A549 (cell line): ENCODE measurements around the gene HBZ.

Experiments
- EHMT2 ChIP-seq: fragments of 200-600 bp; sonication (generic); IDR thresholded peaks from 2 replicates; pipeline ENCODE4 v1.6.1; 2016; ENCODE audit warnings: antibody characterized with exemption, low read depth, mild to moderate bottlenecking, moderate library complexity
- EP300 ChIP-seq, 2 experiments: fragments of >200 bp; sonication (Bioruptor Twin); formaldehyde crosslinking; IDR thresholded peaks; 2 replicates in 1 of 2; 3 replicates in 1 of 2; pipeline ENCODE4 v1.6.1; 2016 to 2017
- FOXS1 ChIP-seq: fragments of 250-450 bp; sonication (Bioruptor Pico); IDR thresholded peaks from 2 replicates; pipeline ENCODE4 v1.5.0; 2020; ENCODE audit warnings: mild to moderate bottlenecking, moderate library complexity
- MAZ ChIP-seq: fragments of 150-350 bp; IDR thresholded peaks from 2 replicates; pipeline ENCODE4 v1.6.1; 2014; ENCODE audit warnings: antibody characterized with exemption, low read depth, low read length, borderline replicate concordance
- POLR2A ChIP-seq: IDR thresholded peaks from 2 replicates; pipeline ENCODE4 v1.6.1; 2012; ENCODE audit warnings: mild to moderate bottlenecking, low read length
- SMC3 ChIP-seq: fragments of >200 bp; sonication (Bioruptor Twin); formaldehyde crosslinking; IDR thresholded peaks from 3 replicates; pipeline ENCODE4 v1.6.1; 2018; ENCODE audit warnings: inconsistent platforms
- TF ChIP-seq, protein P1 (sequence below): fragments of >200 bp; sonication (Bioruptor Twin); formaldehyde crosslinking; IDR thresholded peaks from 3 replicates; pipeline ENCODE4 v1.5.1; 2016
- TF ChIP-seq, protein P2 (sequence below): fragments of 450-650 bp; IDR thresholded peaks from 2 replicates; pipeline ENCODE4 v1.6.1; 2014; ENCODE audit warnings: antibody characterized with exemption

DNA sequence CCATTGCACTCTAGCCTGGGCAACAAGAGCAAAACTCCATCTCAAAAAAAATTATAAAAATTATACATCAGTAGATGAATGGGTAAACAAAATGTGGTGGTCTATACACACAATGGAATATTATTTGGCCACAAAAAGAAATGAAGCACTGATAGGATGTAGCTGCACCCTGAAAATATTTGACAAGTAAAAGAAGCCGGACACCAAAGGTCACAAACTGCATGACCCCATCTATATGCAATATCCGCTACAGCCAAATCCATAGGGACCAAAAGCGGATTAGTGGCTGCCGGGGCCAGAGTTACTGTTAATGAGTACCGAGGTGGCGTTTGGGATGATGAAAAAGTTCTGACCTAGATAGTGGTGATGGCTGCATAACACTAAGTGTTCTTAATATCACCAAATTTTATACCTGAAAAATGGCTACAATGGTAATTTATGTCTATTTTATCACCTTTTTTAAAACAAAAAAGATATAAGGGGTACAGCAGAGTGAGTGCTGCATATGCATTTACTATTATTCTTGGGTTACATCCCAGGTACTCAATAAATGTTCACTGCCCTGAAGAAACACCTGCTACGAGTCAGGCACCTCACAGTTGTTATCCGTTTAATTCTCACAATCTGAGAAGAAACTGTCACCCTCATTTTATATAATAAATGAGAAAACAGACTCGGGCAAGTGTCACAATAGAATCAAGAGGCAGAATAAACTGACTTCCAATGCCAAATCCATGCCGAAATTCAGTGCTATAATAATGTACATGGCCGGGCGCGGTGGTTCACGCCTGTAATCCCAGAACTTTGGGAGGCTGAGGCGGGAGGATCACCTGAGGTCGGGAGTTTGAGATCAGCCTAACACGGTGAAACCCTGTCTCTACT is 27.0 kb downstream of the HBZ start:
- TF ChIP-seq EP300 (IDR thresholded peaks at IDR 0.05) (no peak), SMC3 (no peak), FOXS1 (no peak), POLR2A (no peak), MAZ (no peak), EHMT2 (no peak)
- TF ChIP-seq, protein P1, sequence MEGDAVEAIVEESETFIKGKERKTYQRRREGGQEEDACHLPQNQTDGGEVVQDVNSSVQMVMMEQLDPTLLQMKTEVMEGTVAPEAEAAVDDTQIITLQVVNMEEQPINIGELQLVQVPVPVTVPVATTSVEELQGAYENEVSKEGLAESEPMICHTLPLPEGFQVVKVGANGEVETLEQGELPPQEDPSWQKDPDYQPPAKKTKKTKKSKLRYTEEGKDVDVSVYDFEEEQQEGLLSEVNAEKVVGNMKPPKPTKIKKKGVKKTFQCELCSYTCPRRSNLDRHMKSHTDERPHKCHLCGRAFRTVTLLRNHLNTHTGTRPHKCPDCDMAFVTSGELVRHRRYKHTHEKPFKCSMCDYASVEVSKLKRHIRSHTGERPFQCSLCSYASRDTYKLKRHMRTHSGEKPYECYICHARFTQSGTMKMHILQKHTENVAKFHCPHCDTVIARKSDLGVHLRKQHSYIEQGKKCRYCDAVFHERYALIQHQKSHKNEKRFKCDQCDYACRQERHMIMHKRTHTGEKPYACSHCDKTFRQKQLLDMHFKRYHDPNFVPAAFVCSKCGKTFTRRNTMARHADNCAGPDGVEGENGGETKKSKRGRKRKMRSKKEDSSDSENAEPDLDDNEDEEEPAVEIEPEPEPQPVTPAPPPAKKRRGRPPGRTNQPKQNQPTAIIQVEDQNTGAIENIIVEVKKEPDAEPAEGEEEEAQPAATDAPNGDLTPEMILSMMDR, result no peak
- TF ChIP-seq, protein P2, sequence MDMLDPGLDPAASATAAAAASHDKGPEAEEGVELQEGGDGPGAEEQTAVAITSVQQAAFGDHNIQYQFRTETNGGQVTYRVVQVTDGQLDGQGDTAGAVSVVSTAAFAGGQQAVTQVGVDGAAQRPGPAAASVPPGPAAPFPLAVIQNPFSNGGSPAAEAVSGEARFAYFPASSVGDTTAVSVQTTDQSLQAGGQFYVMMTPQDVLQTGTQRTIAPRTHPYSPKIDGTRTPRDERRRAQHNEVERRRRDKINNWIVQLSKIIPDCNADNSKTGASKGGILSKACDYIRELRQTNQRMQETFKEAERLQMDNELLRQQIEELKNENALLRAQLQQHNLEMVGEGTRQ, result no peak
